ENCODE data around the gene LRFN2.

LRFN2 gene

GRCh38 chr6:40373267-40373666, 213.9 kb downstream of the LRFN2 start:
- Histone ChIP-seq H3K79me2 (ENCODE audit: control insufficient read depth, low read length) (no peaks in the 10 kb centered on the region), H3K4me2 (ENCODE audit: low read length) (no peak overlapping the region), H3F3A (ENCODE audit: control insufficient read depth, insufficient read depth) (no peaks in the 10 kb centered on the region), H3K4me3 (ENCODE audit: low read length) (no peak overlapping the region), H3K27ac (ENCODE audit: low read depth, low read length) (no peak overlapping the region), H3K4me1 (ENCODE audit: control insufficient read depth, low read length) (no peaks in the 10 kb centered on the region), H4K20me1 (ENCODE audit: control insufficient read depth, insufficient read depth, low read depth, low read length) (no peaks in the 10 kb centered on the region), H3K27me3 (ENCODE audit: control insufficient read depth, low read length) (no peaks in the 10 kb centered on the region), H3K36me3 (ENCODE audit: control insufficient read depth, low read length) (no peaks in the 10 kb centered on the region), H3K9me2 (replicated peaks; ENCODE audit: control insufficient read depth, low read length) (no peaks in the 10 kb centered on the region; the same call in 1 of the 2 replicates), H3K9me3 (ENCODE audit: control insufficient read depth, insufficient read depth, low read length) (no peaks in the 10 kb centered on the region)
- no peak for TF ChIP-seq EZH2phosphoT487 (IDR thresholded peaks at IDR 0.05; ENCODE audit: borderline replicate concordance, low read length)
- no peak for TF ChIP-seq CTCF (IDR thresholded peaks at IDR 0.05; ENCODE audit: low read depth, low read length, poor library complexity, severe bottlenecking)

GRCh38 chr6:40371621-40372020, 215.5 kb downstream of the LRFN2 start:
- TF ChIP-seq CTCF (IDR thresholded peaks at IDR 0.05; ENCODE audit: low read depth, low read length, poor library complexity, severe bottlenecking), result no peak
- no peak for TF ChIP-seq EZH2phosphoT487 (IDR thresholded peaks at IDR 0.05; ENCODE audit: borderline replicate concordance, low read length)
- Histone ChIP-seq H3K27me3 (ENCODE audit: control insufficient read depth, low read length) (no peaks in the 10 kb centered on the region), H3K4me2 (ENCODE audit: low read length) (no peak overlapping the region), H3K36me3 (ENCODE audit: control insufficient read depth, low read length) (no peaks in the 10 kb centered on the region), H4K20me1 (ENCODE audit: control insufficient read depth, insufficient read depth, low read depth, low read length) (no peaks in the 10 kb centered on the region), H3K9me2 (replicated peaks; ENCODE audit: control insufficient read depth, low read length) (no peaks in the 10 kb centered on the region; the same call in 1 of the 2 replicates), H3K9me3 (ENCODE audit: control insufficient read depth, insufficient read depth, low read length) (no peaks in the 10 kb centered on the region), H3K79me2 (ENCODE audit: control insufficient read depth, low read length) (no peaks in the 10 kb centered on the region), H3K4me3 (ENCODE audit: low read length) (no peak overlapping the region), H3K27ac (ENCODE audit: low read depth, low read length) (no peak overlapping the region), H3K4me1 (ENCODE audit: control insufficient read depth, low read length) (no peaks in the 10 kb centered on the region), H3F3A (ENCODE audit: control insufficient read depth, insufficient read depth) (no peaks in the 10 kb centered on the region)

GRCh38 chr6:40371095-40371494, 216.1 kb downstream of the LRFN2 start:
- H4K20me1 ChIP-seq (ENCODE audit: control insufficient read depth, insufficient read depth, low read depth, low read length), result no peaks in the 10 kb centered on the region

More at GRCh38 chr6:40371095-40371494, 216.1 kb downstream of the LRFN2 start:
- no peak overlapping the region for H3K27ac ChIP-seq (ENCODE audit: low read depth, low read length)
- H3K36me3 ChIP-seq (ENCODE audit: control insufficient read depth, low read length), result no peaks in the 10 kb centered on the region
- no peaks in the 10 kb centered on the region for H3F3A ChIP-seq (ENCODE audit: control insufficient read depth, insufficient read depth)
- H3K4me2 ChIP-seq (ENCODE audit: low read length), result no peak overlapping the region
- H3K79me2 ChIP-seq (ENCODE audit: control insufficient read depth, low read length), result no peaks in the 10 kb centered on the region
- H3K9me2 ChIP-seq (replicated peaks; ENCODE audit: control insufficient read depth, low read length), result no peaks in the 10 kb centered on the region; the same call in 1 of the 2 replicates
- TF ChIP-seq EZH2phosphoT487 (IDR thresholded peaks at IDR 0.05; ENCODE audit: borderline replicate concordance, low read length), result no peak
- no peak for TF ChIP-seq CTCF (IDR thresholded peaks at IDR 0.05; ENCODE audit: low read depth, low read length, poor library complexity, severe bottlenecking)
- H3K4me1 ChIP-seq (ENCODE audit: control insufficient read depth, low read length), result no peaks in the 10 kb centered on the region
- no peaks in the 10 kb centered on the region for H3K27me3 ChIP-seq (ENCODE audit: control insufficient read depth, low read length)
- no peaks in the 10 kb centered on the region for H3K9me3 ChIP-seq (ENCODE audit: control insufficient read depth, insufficient read depth, low read length)
- H3K4me3 ChIP-seq (ENCODE audit: low read length), result no peak overlapping the region
